Stimulated activated naive B cell treated with anti-CD40 and anti-IgM and Interleukin-4, amounts not matched to agents 10 μg/mL and 1 μg/mL and 100 μg/mL, for 72 hours (primary cell): ENCODE measurements around the gene INPP4A.
"Not testable (repeated sequence)": the region's sequence is repeated elsewhere in the genome, so short reads cannot be mapped to it uniquely, and the experiment has no call there.

Experiments used
- ATAC-seq, 2 donors: fragments of 150-1000 bp; cut with Tn5 transposase; replicated peaks; 2 replicates each; pipeline ENCODE4 v1.10.0; 2021; ENCODE audit warnings: moderate library complexity in 1 of 2
- DNase-seq: peaks from one replicate; pipeline ENCODE4 v3.0.0; 2021
- H3K27ac Mint-ChIP-seq: one replicate; pipeline ENCODE4 v1.8.0; 2022; ENCODE audit warnings: mild to moderate bottlenecking, mixed read lengths
- H3K27me3 Mint-ChIP-seq, 2 donors: one replicate each; pipeline ENCODE4 v1.8.0; 2022; ENCODE audit warnings: mixed read lengths in 2 of 2
- H3K36me3 Mint-ChIP-seq, 2 donors: one replicate each; pipeline ENCODE4 v1.8.0; 2022; ENCODE audit warnings: mixed read lengths in 2 of 2, mild to moderate bottlenecking in 1 of 2
- H3K4me1 Mint-ChIP-seq, 2 donors: one replicate each; pipeline ENCODE4 v1.8.0; 2022; ENCODE audit warnings: mixed read lengths in 2 of 2, mild to moderate bottlenecking in 1 of 2
- H3K4me3 Mint-ChIP-seq, 2 donors: one replicate each; pipeline ENCODE4 v1.8.0; 2022; ENCODE audit warnings: mild to moderate bottlenecking in 2 of 2, mixed read lengths in 2 of 2, moderate library complexity in 1 of 2
- H3K9me3 Mint-ChIP-seq, 2 donors: one replicate each; pipeline ENCODE4 v1.8.0; 2022; ENCODE audit warnings: mixed read lengths in 2 of 2, mild to moderate bottlenecking in 1 of 2

The INPP4A gene

GRCh38 chr2:98419977-98420725, 24.5 kb upstream of the INPP4A start:
- Mint-ChIP-seq H3K27me3 (peaks cover 13 to 39% of the 10 kb centered on the region in 2 donors), H3K9me3 (peaks cover 9 to 12% of the 10 kb centered on the region in 2 donors), H3K36me3 (peaks cover 7 to 13% of the 10 kb centered on the region in 2 donors), H3K27ac (no peak overlapping the region), H3K4me3 (no peak overlapping the region), H3K4me1 (no peaks in the 10 kb centered on the region)
- ATAC-seq (no peak), DNase-seq (no peak)

- H3K27ac Mint-ChIP-seq: no peak overlapping the region
- no peaks in the 10 kb centered on the region for H3K4me1 Mint-ChIP-seq
- no peak for DNase-seq
- H3K27me3 Mint-ChIP-seq: peaks cover 13 to 38% of the 10 kb centered on the region in 2 donors
- peaks cover 9 to 12% of the 10 kb centered on the region in 2 donors for H3K9me3 Mint-ChIP-seq
- ATAC-seq: no peak
- H3K36me3 Mint-ChIP-seq: peaks cover 7 to 13% of the 10 kb centered on the region in 2 donors
- H3K4me3 Mint-ChIP-seq: no peak overlapping the region
Observed at GRCh38 chr2:98422449-98422848, 22.2 kb upstream of the INPP4A start.

DNA sequence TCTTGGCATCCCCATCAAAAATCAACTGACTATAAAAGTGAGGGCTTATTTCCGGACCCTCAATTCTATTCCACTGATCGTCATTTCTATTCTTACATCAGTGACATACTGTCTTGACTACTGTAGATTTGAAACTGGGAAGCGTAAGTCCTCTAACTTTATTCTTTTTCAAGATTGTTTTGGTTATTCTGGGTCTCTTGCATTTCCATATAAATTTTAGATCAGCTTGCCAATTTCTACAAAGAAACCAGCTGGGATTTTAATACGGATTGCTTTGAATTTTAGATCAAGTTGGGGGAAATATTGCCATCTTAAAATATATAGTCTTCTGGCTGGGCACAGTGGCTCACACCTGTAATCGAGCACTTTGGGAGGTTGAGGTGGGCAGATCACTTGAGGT, 17.9 kb upstream of the INPP4A start:
- ATAC-seq (no peak), DNase-seq (no peak)
- peaks cover 7 to 9% of the 10 kb centered on the region in 2 donors for H3K9me3 Mint-ChIP-seq
- H3K4me1 Mint-ChIP-seq: no peaks in the 10 kb centered on the region
- H3K4me3 Mint-ChIP-seq: no peak overlapping the region
- no peak overlapping the region for H3K27ac Mint-ChIP-seq
- peaks cover 16 to 34% of the 10 kb centered on the region in 2 donors for H3K27me3 Mint-ChIP-seq
- peaks cover 6 to 7% of the 10 kb centered on the region in 2 donors for H3K36me3 Mint-ChIP-seq

DNA sequence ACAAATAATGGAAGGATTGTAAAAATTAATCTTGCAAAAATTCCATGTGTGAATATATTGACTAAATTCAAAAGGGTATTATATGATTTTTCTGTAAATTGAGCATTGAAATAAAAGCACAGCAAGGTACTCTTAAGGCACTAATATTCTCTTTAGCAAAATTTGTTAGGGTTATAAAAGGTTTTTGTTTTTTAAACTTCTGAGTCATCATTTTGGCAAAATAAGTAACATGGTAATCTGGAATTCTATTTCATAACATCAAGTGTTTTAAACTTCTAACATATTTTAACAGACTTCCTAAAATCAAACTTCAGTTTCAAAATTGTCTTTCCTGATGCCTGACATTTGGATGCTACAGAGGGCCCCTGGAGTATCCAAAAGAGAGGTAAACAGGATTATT, 12.5 kb upstream of the INPP4A start:
- Mint-ChIP-seq H3K9me3 (peaks cover 5 to 8% of the 10 kb centered on the region in 2 donors), H3K36me3 (peaks cover 0 to 7% of the 10 kb centered on the region in 2 donors), H3K27me3 (peaks cover 14 to 28% of the 10 kb centered on the region in 2 donors), H3K27ac (no peak overlapping the region), H3K4me3 (no peak overlapping the region), H3K4me1 (peaks cover 5 to 7% of the 10 kb centered on the region in 2 donors)
- ATAC-seq: no peak
- DNase-seq: no peak

- H3K4me3 Mint-ChIP-seq: no peak overlapping the region
- ATAC-seq: peak; percentile 66 to 89
- H3K27me3 Mint-ChIP-seq: peaks cover 14 to 28% of the 10 kb centered on the region in 2 donors
- peaks cover 7 to 9% of the 10 kb centered on the region in 2 donors for H3K9me3 Mint-ChIP-seq
- peaks cover 0 to 8% of the 10 kb centered on the region in 2 donors for H3K36me3 Mint-ChIP-seq
- peak; percentile 27 for DNase-seq
- no peak overlapping the region for H3K27ac Mint-ChIP-seq
- peaks cover 5 to 10% of the 10 kb centered on the region in 2 donors for H3K4me1 Mint-ChIP-seq
Observed at GRCh38 chr2:98433363-98433964, 11.2 kb upstream of the INPP4A start.

GRCh38 chr2:98434492-98434891, 10.2 kb upstream of the INPP4A start:
- Mint-ChIP-seq H3K36me3 (peaks cover 0 to 13% of the 10 kb centered on the region in 2 donors), H3K27me3 (peaks cover 9 to 27% of the 10 kb centered on the region in 2 donors), H3K4me3 (no peak overlapping the region), H3K27ac (no peak overlapping the region), H3K4me1 (peaks cover 10 to 17% of the 10 kb centered on the region in 2 donors), H3K9me3 (peaks cover 15 to 17% of the 10 kb centered on the region in 2 donors)
- no peak for DNase-seq
- no peak for ATAC-seq

DNA sequence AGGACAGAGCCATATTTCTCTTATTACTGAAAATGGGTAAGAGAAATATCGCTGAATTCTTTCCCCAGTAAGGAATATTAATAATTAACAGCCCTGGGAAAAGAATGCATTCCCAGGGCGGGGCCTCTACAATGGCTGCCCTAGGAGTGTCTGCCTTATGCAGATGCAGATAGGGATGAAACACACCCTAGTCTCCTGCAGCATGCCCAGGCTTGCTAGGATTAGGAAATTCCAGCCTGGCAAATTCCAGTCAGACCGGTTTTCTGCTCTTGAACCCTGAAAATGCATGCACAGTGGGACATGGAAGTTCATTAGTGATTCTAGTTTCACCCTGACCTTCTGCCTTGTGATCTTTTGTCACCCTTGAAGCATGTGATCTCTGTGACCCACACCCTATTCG, 9.0 kb upstream of the INPP4A start:
- Mint-ChIP-seq H3K27me3 (peaks cover 4 to 16% of the 10 kb centered on the region in 2 donors), H3K4me1 (peaks cover 10 to 17% of the 10 kb centered on the region in 2 donors), H3K9me3 (peaks cover 19 to 27% of the 10 kb centered on the region in 2 donors), H3K36me3 (peaks cover 0 to 17% of the 10 kb centered on the region in 2 donors)
- H3K27ac Mint-ChIP-seq, ATAC-seq, H3K4me3 Mint-ChIP-seq, DNase-seq: not testable (repeated sequence)

GRCh38 chr2:98436734-98437133, 7.9 kb upstream of the INPP4A start:
- ATAC-seq (no peak), DNase-seq (no peak)
- no peak overlapping the region for H3K27ac Mint-ChIP-seq
- H3K9me3 Mint-ChIP-seq: peaks cover 16 to 27% of the 10 kb centered on the region in 2 donors
- H3K4me3 Mint-ChIP-seq: no peak overlapping the region
- peaks cover 10 to 21% of the 10 kb centered on the region in 2 donors for H3K4me1 Mint-ChIP-seq
- peaks cover 0 to 17% of the 10 kb centered on the region in 2 donors for H3K36me3 Mint-ChIP-seq
- peaks cover 0 to 13% of the 10 kb centered on the region in 2 donors for H3K27me3 Mint-ChIP-seq

DNA sequence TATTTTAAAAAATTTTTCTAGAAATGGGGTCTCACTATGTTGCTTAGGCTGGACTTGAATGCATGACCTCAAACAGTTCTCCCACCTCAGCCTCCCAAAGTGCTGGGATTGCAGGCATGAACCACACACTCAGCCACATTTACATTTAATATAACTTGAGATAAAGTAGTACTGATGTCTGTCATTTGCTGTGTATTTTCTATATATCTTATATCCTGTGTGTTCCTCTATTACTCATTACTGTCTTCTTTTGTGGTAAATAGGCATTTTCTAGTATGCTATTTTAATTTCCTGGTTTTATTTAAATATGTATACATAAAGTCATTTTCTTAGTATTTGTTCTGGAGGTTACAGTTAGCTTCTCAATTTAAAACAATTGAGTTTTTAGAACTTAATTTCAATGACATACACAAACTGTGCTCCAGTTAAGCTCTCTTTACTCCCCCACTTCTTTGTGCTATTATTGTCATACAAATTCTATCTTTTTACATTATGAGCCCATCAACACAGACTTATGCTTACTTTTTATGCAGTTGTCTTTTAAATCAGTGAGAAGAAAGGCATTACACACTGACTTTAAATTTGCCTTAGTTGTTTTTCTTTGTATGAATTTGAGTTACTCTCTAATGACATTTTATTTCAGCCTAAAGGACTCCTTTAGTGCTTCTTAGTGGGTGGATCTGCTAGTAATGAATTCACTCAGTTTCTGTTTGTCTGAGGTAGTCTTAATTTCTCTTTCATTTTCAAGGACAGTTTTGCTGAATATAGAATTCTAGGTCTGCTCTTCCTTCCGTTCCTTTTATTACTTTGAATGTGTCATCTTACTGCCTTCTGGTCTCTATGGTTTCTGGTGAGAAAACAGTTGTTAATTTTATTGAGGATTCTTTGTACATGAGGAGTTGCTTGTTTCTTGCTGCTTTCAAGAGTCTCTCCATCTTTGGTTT, 6.2 kb upstream of the INPP4A start:
- peaks cover 0 to 13% of the 10 kb centered on the region in 2 donors for H3K27me3 Mint-ChIP-seq
- no peak overlapping the region for H3K4me3 Mint-ChIP-seq
- peaks cover 0 to 14% of the 10 kb centered on the region in 2 donors for H3K36me3 Mint-ChIP-seq
- peaks cover 5 to 25% of the 10 kb centered on the region in 2 donors for H3K4me1 Mint-ChIP-seq
- peaks cover 10 to 22% of the 10 kb centered on the region in 2 donors for H3K9me3 Mint-ChIP-seq
- DNase-seq: no peak
- H3K27ac Mint-ChIP-seq: peak overlapping the region; percentile 49
- ATAC-seq: peak; percentile 63 to 74

DNA sequence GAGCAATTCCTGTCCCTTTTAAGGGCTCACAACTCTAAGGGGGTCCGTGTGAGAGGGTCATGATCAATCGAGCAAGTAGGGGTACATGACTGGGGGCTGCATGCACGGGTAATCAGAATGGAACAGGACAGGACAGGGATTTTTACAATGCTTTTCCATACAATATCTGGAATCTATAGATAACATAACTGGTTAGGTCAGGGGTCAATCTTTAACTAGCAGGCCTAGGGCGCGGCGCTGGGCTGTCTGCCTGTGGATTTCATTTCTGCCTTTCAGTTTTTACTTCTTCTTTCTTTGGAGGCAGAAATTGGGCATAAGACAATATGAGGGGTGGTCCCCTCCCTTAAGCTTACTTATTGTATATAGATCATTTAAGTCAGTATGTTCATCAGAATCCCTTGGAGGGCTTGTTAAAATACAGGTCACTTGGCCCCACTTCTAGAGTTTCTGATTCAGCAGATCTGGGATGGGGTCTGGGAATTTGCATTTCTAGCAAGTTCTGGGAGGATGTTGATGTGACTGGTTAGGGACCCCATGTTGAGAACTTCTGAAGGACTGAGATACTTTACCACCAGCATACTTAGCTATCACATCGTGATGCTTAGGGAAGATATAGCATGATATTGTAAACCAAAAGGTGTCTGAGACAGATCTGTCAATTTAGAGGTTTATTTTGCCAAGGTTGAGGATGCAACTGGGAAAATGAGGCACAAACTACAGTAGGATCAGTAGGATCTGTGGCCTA, 2.8 kb upstream of the INPP4A start:
- Mint-ChIP-seq H3K4me1 (peaks cover 19 to 45% of the 10 kb centered on the region in 2 donors), H3K27me3 (peaks cover 0 to 3% of the 10 kb centered on the region in 2 donors), H3K9me3 (peaks cover 10 to 22% of the 10 kb centered on the region in 2 donors), H3K36me3 (peaks cover 5 to 10% of the 10 kb centered on the region in 2 donors), H3K4me3 (no peak overlapping the region), H3K27ac (no peak overlapping the region)
- no peak for ATAC-seq
- no peak for DNase-seq

DNA sequence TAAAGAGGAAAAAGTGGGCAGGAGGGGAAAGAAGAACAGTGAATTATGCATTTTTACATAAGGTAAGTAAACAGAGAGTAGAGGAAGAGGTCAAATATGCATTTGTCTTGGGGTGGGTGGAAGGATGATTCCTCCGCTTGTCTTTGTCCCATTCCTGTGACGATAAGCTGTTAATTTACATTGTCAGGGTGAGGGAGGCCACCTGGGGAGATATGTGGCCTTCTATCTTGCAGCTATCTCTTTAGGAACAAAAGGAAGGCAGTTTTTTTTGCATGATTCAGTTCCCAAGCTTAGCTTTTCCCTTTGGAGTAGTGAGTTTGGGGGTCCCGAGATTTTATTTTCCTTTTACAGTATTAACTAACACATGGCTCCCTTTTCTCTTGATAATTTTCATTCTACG, 2.2 kb upstream of the INPP4A start:
- DNase-seq: no peak
- ATAC-seq: no peak
- Mint-ChIP-seq H3K36me3 (peaks cover 5 to 10% of the 10 kb centered on the region in 2 donors), H3K4me1 (peaks cover 19 to 47% of the 10 kb centered on the region in 2 donors), H3K27ac (no peak overlapping the region), H3K27me3 (no peaks in the 10 kb centered on the region), H3K4me3 (no peak overlapping the region), H3K9me3 (peaks cover 10 to 22% of the 10 kb centered on the region in 2 donors)

GRCh38 chr2:98445177-98445682, 572 bp downstream of the INPP4A start:
- Mint-ChIP-seq H3K4me3 (peak overlapping the region; percentile 93), H3K4me1 (peaks cover 13 to 44% of the 10 kb centered on the region in 2 donors), H3K27me3 (no peaks in the 10 kb centered on the region), H3K27ac (peak overlapping the region; percentile 90), H3K9me3 (peaks cover 0 to 3% of the 10 kb centered on the region in 2 donors), H3K36me3 (peaks cover 0 to 5% of the 10 kb centered on the region in 2 donors)
- DNase-seq: no peak
- ATAC-seq: peak; percentile 63 to 67
